Gastroesophageal sphincter (tissue), 4 donors: ENCODE measurements around the gene VEGFA. TPM values are rescaled to one million over a fixed set of nuclear protein-coding genes. Genes with fewer than 3 reads are reported as not detected.

Experiments used
- ATAC-seq: fragments of 150-250 bp; one replicate; pipeline ENCODE4 v1.9.1; 2016; ENCODE audit warnings: mild to moderate bottlenecking, moderate library complexity
- H3K27ac ChIP-seq, 4 donors: fragments of 200-600 bp; sonication (generic) in 3 of 4; 1 replicate in 3 of 4; 2 replicates in 1 of 4; pipeline ENCODE4 v1.5.1; 2016 to 2019
- H3K27me3 ChIP-seq: fragments of 200-600 bp; sonication (generic); one replicate; pipeline ENCODE4 v1.5.1; 2019
- H3K36me3 ChIP-seq, 2 donors: fragments of 200-600 bp; sonication (generic); one replicate each; pipeline ENCODE4 v1.5.1; 2019; ENCODE audit warnings: control low read depth in 1 of 2
- H3K4me1 ChIP-seq, 3 donors: fragments of 200-600 bp; sonication (generic); 1 replicate in 2 of 3; 2 replicates in 1 of 3; pipeline ENCODE4 v1.5.1; 2016 to 2019; ENCODE audit warnings: control low read depth in 2 of 3
- H3K4me3 ChIP-seq, 2 donors: fragments of 200-600 bp; sonication (generic); one replicate each; pipeline ENCODE4 v1.5.1; 2019; ENCODE audit warnings: mild to moderate bottlenecking in 1 of 2, moderate library complexity in 1 of 2
- H3K9me3 ChIP-seq, 3 donors: fragments of 200-600 bp; sonication (generic); one replicate each; pipeline ENCODE4 v1.5.1; 2017 to 2019; ENCODE audit warnings: control low read depth in 2 of 3
- CTCF ChIP-seq, 4 experiments: fragments of 200-600 bp in 2 of 4; fragments of 450-650 bp in 2 of 4; sonication (generic) in 1 of 4; IDR thresholded peaks; one replicate each; pipeline ENCODE4 v1.5.1; 2017 to 2019; ENCODE audit warnings: antibody characterized with exemption in 4 of 4, mild to moderate bottlenecking in 2 of 4, moderate library complexity in 2 of 4
- EP300 ChIP-seq: sonication (generic); formaldehyde crosslinking; IDR thresholded peaks from one replicate; pipeline ENCODE4 v1.6.1; 2017; ENCODE audit warnings: antibody characterized with exemption, mild to moderate bottlenecking
- POLR2A ChIP-seq, 2 donors: fragments of 450-650 bp; IDR thresholded peaks; one replicate each; pipeline ENCODE4 v1.6.1; 2017; ENCODE audit warnings: antibody characterized with exemption in 2 of 2, mild to moderate bottlenecking in 2 of 2, moderate library complexity in 1 of 2
- POLR2AphosphoS5 ChIP-seq: sonication (generic); formaldehyde crosslinking; IDR thresholded peaks from one replicate; pipeline ENCODE4 v1.6.1; 2017; ENCODE audit warnings: antibody characterized with exemption
- WGBS, 2 donors: methylation state at CpG; one replicate each; pipeline ENCODE4 v1.1.5; 2018; ENCODE audit warnings: low coverage in 1 of 2; 5-methylcytosine and 5-hydroxymethylcytosine counted together
- total RNA-seq, 4 donors: library from RNA; depleted of rRNA; stranded (reverse); fragments of >200 nt; gene quantifications; one replicate each; pipeline ENCODE4 v1.1.0, GENCODE V29; 2016

VEGFA gene
- total RNA-seq, 4 donors from 2014 or later: 32.2 to 66.2 (median 40.1) TPM

- no peak overlapping the region for H3K4me3 ChIP-seq
- peaks cover 0 to 3% (median 0%) of the 10 kb centered on the region in 3 donors for H3K4me1 ChIP-seq
- no peaks in the 10 kb centered on the region for H3K27me3 ChIP-seq
- H3K36me3 ChIP-seq: no peaks in the 10 kb centered on the region
- H3K9me3 ChIP-seq: no peaks in the 10 kb centered on the region
- H3K27ac ChIP-seq: no peak overlapping the region
- WGBS, 2 donors: 90 to 100% methylated on average over 2 to 3 of the region's 6 CpGs
- TF ChIP-seq POLR2A (IDR thresholded peaks at IDR 0.05): no peak
- no peak for TF ChIP-seq POLR2AphosphoS5
- TF ChIP-seq EP300: no peak
- TF ChIP-seq CTCF (IDR thresholded peaks at IDR 0.05): no peak
- no peak for ATAC-seq
These were observed 41.1 kb downstream of the VEGFA start for GRCh38 chr6:43810965-43811732.

- Histone ChIP-seq H3K27ac (no peak overlapping the region), H3K4me1 (peaks cover 0 to 3% (median 0%) of the 10 kb centered on the region in 3 donors), H3K36me3 (no peaks in the 10 kb centered on the region), H3K4me3 (no peak overlapping the region), H3K9me3 (no peaks in the 10 kb centered on the region), H3K27me3 (no peaks in the 10 kb centered on the region)
- TF ChIP-seq CTCF (IDR thresholded peaks at IDR 0.05) (no peak), POLR2AphosphoS5 (no peak), POLR2A (IDR thresholded peaks at IDR 0.05) (no peak), EP300 (no peak)
- no peak for ATAC-seq
- 100% methylated on average over 2 of the region's 2 CpGs for WGBS, 2 donors
These were observed 41.7 kb downstream of the VEGFA start for GRCh38 chr6:43811733-43812099.

GRCh38 chr6:43812850-43813578 lies 43.0 kb downstream of the VEGFA start:
- no peak for TF ChIP-seq CTCF (IDR thresholded peaks at IDR 0.05)
- TF ChIP-seq POLR2AphosphoS5: no peak
- TF ChIP-seq EP300: no peak
- no peak for TF ChIP-seq POLR2A (IDR thresholded peaks at IDR 0.05)
- Histone ChIP-seq H3K36me3 (no peaks in the 10 kb centered on the region), H3K27ac (no peak overlapping the region), H3K4me1 (peaks cover 0 to 3% (median 0%) of the 10 kb centered on the region in 3 donors), H3K4me3 (no peak overlapping the region), H3K27me3 (no peaks in the 10 kb centered on the region), H3K9me3 (no peaks in the 10 kb centered on the region)
- WGBS, 2 donors: 37 to 54% methylated on average over 4 to 5 of the region's 8 CpGs
- peak; percentile 48 for ATAC-seq

- 73 to 93% methylated on average over 1 of the region's 1 CpG for WGBS, 2 donors
These were observed 44.1 kb downstream of the VEGFA start for GRCh38 chr6:43814111-43814510.

More at GRCh38 chr6:43814111-43814510, 44.1 kb downstream of the VEGFA start:
- H3K9me3 ChIP-seq: no peaks in the 10 kb centered on the region
- no peak overlapping the region for H3K27ac ChIP-seq
- H3K4me3 ChIP-seq: no peak overlapping the region
- H3K36me3 ChIP-seq: no peaks in the 10 kb centered on the region
- peaks cover 0 to 3% (median 0%) of the 10 kb centered on the region in 3 donors for H3K4me1 ChIP-seq
- ATAC-seq: no peak
- H3K27me3 ChIP-seq: no peaks in the 10 kb centered on the region
- no peak for TF ChIP-seq POLR2AphosphoS5
- no peak for TF ChIP-seq CTCF (IDR thresholded peaks at IDR 0.05)
- TF ChIP-seq EP300: no peak
- TF ChIP-seq POLR2A (IDR thresholded peaks at IDR 0.05): no peak
